DMS153 treated with DMSO at 0.1 percent for 48 hours (cell line): Measurements from ENCODE around the gene PPARA.

Experiments used
- DNase-seq: peaks from one replicate; lab custom pipeline; 2025; ENCODE audit not compliant: unreplicated experiment; lab: John Stamatoyannopoulos, UW

PPARA gene

DNA sequence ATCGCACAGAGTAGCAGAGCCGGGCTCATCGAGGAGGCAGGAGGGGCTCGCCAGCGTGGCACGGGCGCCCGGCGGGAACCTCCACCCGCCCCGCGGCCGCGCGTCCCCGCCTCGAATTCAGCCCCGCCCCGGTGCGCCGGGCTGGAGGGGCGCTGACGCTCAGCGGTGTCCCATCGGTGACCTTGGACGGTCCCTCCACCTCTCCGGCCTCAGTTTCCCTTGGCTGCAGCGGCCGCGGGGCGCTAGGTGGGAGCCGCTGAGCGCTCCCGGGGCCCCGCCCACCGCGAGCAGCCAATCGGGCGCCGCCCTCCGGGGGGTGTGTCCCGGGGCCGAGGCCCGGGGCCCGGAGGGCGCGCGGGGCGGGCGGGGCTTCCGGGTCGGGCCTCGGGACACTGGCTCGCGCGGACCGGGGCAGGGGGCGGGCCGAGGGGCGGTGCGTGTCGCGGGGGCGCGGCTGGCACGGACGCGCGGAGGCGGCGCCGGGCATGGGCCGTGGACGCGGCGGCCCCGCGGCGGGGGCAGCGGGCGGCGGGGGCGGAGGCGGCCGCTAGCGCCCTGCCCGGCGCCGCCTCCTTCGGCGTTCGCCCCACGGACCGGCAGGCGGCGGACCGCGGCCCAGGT is at the start of gene PPARA:
PPARA (plus strand) TSS at position 493 of the 621 bp plus-strand sequence. CDS start 47,858 bp downstream, outside the sequence.
- peak; percentile 50 for DNase-seq

DNA sequence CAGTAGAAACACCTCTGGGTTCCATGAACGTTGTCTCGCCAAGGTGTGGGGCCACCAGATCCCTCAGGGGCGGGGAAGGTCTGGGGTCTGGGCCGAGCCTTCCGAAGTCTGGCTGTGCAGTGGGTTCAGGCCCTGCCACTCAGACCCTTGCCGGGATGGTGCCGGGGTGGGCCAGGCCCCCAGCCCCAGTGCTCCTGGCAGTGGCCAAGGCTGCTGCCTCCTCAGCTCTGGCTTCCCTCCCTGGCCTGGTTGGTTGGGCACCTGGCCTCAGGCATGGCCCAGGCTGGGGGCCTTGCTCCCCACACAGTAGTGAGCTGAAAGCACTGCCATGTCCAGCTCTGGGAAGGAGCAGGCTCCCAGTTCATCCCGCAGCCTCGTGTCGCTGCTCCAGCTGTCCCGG is 48.2 kb upstream of the PPARA start:
- no peak for DNase-seq

DNA sequence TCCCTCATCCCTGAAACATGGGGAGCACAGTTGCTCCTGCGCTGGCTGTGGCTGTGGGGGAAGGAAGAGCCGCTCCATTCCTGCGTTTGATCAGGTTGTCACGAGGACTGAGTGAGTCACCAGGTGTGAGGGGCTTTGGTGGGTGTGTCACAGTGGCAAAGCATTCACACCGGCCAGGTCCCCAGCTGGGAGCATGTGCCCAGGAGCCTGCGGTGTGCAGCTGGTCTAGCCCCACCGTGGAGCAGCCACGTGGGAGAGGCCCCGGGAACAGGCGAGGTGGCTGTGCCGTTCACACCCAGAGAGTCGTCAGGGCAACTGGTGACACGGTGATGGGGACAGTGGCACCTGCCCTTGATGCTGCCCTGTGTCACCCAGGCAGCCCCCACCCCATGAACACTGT is 47.6 kb upstream of the PPARA start:
- no peak for DNase-seq

- DNase-seq, result no peak
Observed at GRCh38 chr22:46103181-46103580, 47.1 kb upstream of the PPARA start.

- DNase-seq, result no peak
Observed at GRCh38 chr22:46103664-46104063, 46.7 kb upstream of the PPARA start.

GRCh38 chr22:46104170-46104880 is 46.0 kb upstream of the PPARA start:
- no peak for DNase-seq

DNA sequence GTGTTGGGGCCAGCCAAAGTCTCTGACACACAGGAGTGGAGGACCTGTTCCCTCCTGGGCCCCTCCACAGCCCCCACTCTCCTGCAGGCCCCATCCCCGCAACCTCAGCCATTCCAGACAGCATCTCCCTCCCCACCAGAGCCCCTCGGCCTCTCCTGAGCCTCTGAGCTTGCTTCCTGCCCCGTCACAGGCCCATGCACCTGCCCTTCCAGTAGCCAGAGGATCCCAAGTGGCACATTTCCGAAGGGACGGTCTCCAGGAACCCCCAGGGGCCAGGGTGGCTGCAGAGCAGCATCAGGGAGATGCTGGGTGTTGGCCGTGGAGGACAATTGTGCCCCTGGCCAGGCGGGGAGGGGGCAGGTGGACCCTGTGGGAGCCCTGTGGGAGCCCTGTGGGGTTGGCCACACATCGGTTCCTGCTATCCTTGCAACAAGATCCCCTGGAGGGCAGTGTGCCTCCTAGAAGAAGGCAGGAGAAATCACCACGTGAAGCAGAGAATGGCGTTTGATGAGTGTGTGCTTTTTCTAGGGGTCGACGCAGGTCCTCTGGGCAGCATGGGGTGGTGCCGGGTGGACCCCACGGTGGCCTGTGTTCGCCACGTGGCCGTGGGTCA is 45.3 kb upstream of the PPARA start:
- no peak for DNase-seq

DNA sequence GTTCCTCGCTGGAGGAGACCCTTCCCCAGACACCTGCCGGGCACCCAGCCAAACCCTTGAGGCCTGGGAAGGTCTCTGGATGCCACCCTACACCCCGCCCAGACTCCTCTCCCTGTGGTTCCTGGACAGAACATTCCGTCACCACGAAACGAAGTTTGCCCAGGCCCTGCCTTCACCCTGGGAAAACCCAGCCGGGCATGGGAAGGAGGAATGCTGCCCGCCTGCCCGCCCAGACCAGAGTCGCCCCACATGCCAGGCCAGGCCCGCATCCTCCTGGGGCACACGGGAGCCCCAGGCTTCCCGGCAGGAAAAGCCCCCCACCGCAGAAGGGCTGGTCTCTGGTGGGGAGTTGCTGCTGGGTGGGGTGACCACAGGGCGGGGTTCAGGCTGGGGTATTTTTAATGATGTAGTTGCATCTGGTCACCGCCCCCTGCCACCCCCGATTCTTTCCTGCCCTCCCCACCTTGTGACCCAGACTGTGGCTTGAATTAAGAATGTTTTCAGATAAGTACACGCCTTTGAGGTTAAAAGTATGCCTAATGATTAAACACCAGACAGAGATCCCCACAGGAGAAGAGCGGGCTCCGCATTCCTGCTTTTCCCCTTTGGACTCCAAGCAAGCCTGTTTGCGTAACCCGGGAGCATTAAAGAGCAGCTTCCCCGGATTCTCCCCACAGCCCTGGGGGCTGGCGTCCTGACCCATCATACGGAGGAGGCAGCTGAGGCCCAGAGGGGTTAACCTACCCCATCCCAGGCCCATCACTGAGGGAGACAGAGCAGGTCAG is 44.6 kb upstream of the PPARA start:
- no peak for DNase-seq

DNA sequence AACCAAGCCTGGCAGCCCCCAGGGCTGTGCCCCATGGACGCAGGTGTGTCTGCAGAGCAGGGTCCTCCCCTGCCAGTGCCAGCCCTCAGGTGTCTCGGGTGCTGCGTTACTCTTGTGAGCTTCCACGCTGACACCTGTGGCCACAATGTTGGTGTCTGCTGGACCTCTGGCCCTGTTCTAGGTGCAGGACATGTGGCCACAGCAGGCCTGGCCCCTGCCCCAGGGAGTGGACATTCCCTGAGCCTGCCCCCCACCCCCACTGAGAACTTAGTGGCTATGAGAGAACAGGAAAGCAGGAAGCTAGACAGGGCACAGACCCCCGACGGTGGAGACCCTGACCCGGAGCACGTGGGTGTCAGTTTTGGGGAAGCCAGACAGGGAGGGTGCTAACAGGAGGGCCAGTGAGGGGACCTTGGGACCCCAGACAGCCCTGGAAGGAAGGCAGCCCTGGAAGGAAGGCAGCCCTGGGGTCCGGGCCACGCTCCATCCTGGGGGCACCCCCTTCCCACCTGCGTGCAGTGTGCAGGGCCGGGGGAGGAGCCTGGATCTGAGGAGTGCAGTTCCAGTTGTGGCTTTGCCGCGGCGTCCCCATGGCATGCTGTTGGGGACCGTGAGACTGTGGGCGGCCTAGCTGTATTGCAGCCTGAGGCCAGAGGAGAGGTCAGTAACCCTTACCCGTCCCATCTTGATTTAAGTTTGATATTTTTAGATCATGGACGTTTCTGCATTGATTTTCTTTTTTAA is 43.9 kb upstream of the PPARA start:
- no peak for DNase-seq

DNA sequence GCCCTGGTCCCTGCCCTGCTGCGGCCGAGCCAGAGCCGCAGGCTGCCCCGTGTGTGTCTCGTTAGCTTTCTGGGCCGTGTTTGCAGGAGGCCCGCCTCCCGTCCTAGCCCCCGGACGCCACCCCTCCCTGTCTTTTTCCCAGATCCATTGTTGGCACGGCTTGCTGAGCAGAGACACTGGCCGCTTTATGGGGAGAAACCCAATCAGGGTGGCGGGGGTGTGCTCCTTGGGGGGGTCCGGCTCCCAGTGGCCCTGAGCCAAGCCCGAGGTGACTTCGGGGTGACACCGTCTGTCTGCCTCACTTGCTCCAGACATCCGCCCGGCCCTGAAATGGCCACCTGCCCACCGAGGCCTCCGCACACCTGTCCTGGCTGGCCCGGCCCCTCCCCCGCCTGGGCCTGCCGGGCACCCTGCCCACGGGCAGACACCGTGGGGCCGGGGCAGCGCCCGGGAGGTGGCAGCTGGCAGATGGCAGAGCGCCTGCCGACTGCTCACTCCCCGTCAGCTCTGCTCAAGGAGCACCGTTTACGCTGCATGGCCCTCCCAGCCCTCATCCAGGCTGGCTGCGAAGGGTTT is 43.1 kb upstream of the PPARA start:
- peak; percentile 87 for DNase-seq

- DNase-seq, result no peak
Observed at GRCh38 chr22:46107753-46108563, 42.4 kb upstream of the PPARA start.

DNA sequence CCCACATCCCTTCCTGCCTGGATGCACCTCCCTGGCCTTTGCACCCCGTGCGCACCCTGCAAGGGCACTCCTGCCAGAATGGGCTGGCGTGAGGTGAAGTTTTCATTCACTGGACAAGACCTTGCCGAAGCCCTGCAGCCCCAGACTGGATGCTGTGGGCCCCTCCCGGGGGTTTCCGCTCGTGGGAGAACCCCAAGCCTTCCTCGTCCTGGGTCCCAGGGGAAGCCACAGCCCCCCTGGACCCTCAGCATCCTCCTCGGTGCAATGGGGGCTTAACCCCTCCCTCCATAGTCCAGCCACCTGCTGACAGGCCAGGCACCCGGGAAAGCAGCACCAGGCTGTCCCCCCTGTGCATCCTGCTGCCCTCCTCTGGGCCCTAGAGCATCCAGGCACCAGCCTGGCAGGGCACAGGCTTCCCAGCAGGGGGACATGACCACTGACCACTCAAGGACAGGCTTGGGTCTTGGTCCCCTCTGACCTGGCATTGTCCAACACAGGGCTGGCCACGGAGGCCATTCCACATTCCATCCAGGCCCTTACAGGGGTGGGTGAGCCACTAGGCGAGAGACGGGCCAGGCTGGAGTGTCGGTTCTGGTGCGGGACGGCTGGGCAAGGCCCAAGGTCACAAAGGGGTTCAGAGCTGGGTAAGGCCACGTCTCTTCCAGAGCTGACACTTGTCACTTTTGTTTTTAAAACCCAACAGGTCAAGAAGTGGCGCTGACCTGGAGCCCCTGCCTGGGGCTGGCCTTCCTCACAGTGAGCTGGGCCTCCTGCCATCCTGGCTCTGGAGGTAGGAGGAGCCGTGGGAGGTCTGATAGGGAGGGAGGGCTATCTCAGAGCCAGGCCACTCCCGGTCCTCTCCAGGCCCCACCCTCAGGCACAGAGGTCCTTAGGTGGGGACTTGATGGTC is 41.5 kb upstream of the PPARA start:
- no peak for DNase-seq

DNA sequence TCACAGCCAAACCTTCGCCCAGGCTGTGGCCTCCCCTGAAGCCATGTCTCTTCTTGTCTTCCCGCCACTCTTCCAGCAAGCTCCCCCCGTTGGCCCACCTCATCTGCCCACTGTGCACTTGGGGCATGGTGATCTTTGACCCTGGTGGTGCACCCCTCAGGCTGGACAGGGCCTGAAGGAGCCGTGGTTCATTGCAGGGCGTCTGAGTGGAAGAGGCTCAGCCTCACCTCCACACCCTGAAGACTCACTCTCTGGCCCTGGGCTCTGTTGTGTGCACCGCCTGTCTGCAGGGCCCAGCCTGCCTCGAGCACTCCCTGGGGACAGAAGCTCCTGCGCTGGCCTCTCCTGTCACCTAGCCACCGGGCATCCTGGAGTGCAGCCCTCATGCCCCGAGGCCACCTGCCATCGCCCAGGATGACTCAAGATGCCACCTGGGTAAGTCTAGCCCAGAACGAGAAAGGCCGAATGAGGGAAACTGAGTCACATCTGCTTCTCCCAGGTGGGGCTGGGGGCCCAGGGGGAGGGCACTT is 40.8 kb upstream of the PPARA start:
- DNase-seq, result no peak

DNA sequence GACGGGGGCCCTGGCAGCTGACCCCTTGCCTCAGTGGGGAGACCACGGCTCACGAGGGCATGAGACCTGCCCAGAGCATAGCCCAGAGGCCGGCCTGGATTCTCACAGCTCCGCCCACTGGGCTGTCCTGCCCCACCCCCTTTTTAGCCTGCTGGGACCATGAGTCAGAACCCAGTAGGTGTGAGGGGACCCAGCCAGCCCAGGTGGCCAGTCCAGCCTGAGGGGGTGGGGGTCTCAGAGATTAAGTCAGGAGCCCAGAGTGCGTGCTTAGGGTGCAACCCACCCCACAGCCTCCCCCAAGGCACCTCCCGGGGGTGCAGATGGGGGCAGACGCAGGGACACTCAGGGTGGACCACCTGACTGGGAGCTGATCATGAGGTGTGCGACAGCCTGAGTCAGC is 40.1 kb upstream of the PPARA start:
- DNase-seq, result no peak

GRCh38 chr22:46111645-46112306 is 38.5 kb upstream of the PPARA start:
- no peak for DNase-seq

DNA sequence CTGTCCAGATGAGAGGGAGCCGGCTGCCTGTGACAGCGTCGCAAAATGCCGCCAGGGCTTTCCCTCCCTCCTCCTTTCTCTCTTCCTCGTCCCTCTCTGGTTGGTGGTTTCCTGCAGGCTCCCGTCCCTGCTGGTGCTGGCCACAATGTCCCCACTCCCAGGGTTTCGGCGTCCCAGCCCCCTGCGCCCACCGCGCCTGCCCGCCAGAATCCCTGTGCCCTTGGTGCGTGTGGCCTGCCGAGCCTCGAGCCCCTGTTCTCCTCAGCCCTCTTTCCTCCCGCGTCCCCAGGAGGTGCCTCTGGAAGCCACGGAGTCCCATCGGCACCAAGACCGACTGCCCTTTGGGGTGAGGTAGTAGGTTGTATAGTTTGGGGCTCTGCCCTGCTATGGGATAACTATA is 37.9 kb upstream of the PPARA start:
- no peak for DNase-seq

DNA sequence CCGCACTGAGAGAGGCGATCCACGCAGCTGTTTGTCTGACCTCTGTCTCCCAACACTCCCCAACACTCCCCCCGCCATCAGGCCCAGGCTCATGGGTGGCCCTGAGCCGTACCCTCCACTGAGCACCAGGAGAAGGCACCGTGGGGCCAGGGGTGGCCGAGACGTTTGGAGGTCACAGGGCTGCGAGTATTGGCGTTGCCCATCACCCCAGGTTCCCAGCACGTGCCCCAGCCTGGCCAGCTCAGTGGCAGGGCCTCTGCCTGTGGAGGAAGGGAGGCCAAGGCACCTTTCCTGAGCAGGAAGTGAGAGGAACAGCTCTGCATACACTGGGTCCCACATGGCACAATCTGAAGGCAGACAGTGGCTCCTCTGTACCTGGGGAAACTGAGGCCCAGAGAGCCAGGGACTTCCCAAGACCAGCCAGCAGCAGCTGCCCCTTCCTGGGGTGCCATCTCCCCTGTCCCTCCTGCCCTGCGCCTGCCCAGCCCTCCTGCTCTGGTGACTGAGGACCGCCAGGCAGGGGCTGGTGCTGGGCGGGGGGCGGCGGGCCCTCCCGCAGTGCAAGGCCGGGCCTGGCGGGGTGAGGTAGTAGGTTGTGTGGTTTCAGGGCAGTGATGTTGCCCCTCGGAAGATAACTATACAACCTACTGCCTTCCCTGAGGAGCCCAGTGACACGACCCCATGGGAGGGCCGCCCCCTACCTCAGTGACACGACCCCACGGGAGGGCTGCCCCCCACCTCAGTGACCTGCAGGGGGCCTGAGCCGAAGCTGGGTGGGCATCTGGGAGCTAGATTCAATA is 37.0 kb upstream of the PPARA start:
- DNase-seq, result no peak
